Liver (tissue), 3 donors: ENCODE results near the gene ZNF160.
"Not testable (repeated sequence)": the region's sequence is repeated elsewhere in the genome, so short reads cannot be mapped to it uniquely, and the experiment has no call there.

ENCODE experiments used
- ATF3 ChIP-seq: IDR thresholded peaks from 2 replicates; pipeline ENCODE4 v1.6.1; 2016; ENCODE audit warnings: antibody characterized with exemption
- CTCF ChIP-seq: fragments of 150-350 bp; IDR thresholded peaks from 2 replicates; pipeline ENCODE4 v1.5.1; 2017; ENCODE audit warnings: improper control_type of control experiment, low read depth, low read length; ENCODE audit not compliant: missing input control
- EGR1 ChIP-seq, 2 donors: IDR thresholded peaks; 2 replicates each; pipeline ENCODE4 v1.6.1; 2016 to 2018; ENCODE audit warnings: antibody characterized with exemption in 2 of 2, low read depth in 2 of 2
- FOXA1 ChIP-seq: IDR thresholded peaks from 2 replicates; pipeline ENCODE4 v1.6.1; 2016; ENCODE audit warnings: antibody characterized with exemption
- JUND ChIP-seq, 2 donors: IDR thresholded peaks; 2 replicates each; pipeline ENCODE4 v1.6.1; 2016; ENCODE audit warnings: antibody characterized with exemption in 2 of 2
- MAX ChIP-seq: IDR thresholded peaks from 2 replicates; pipeline ENCODE4 v1.6.1; 2016; ENCODE audit warnings: antibody characterized with exemption
- RAD21 ChIP-seq, 2 donors: IDR thresholded peaks; 2 replicates each; pipeline ENCODE4 v1.6.1; 2016; ENCODE audit warnings: antibody characterized with exemption in 2 of 2, mild to moderate bottlenecking in 2 of 2
- REST ChIP-seq: IDR thresholded peaks from 2 replicates; pipeline ENCODE4 v1.6.1; 2016; ENCODE audit warnings: antibody characterized with exemption, mild to moderate bottlenecking
- RXRA ChIP-seq, 2 donors: IDR thresholded peaks; 2 replicates each; pipeline ENCODE4 v1.6.1; 2017 to 2018; ENCODE audit warnings: antibody characterized with exemption in 2 of 2, mild to moderate bottlenecking in 1 of 2
- SP1 ChIP-seq: IDR thresholded peaks from 2 replicates; pipeline ENCODE4 v1.6.1; 2018; ENCODE audit warnings: antibody characterized with exemption, mild to moderate bottlenecking
- TAF1 ChIP-seq: conservative IDR thresholded peaks from 2 replicates; pipeline ENCODE4 v1.6.1; 2016; ENCODE audit warnings: antibody characterized with exemption, mild to moderate bottlenecking
- YY1 ChIP-seq: IDR thresholded peaks from 2 replicates; pipeline ENCODE4 v1.6.1; 2016; ENCODE audit warnings: antibody characterized with exemption, mild to moderate bottlenecking
- TF ChIP-seq, protein P1 (sequence below): IDR thresholded peaks from 2 replicates; pipeline ENCODE4 v1.6.1; 2016; ENCODE audit warnings: antibody characterized with exemption
- donor health status: healthy.
- donor health status: healthy.

DNA sequence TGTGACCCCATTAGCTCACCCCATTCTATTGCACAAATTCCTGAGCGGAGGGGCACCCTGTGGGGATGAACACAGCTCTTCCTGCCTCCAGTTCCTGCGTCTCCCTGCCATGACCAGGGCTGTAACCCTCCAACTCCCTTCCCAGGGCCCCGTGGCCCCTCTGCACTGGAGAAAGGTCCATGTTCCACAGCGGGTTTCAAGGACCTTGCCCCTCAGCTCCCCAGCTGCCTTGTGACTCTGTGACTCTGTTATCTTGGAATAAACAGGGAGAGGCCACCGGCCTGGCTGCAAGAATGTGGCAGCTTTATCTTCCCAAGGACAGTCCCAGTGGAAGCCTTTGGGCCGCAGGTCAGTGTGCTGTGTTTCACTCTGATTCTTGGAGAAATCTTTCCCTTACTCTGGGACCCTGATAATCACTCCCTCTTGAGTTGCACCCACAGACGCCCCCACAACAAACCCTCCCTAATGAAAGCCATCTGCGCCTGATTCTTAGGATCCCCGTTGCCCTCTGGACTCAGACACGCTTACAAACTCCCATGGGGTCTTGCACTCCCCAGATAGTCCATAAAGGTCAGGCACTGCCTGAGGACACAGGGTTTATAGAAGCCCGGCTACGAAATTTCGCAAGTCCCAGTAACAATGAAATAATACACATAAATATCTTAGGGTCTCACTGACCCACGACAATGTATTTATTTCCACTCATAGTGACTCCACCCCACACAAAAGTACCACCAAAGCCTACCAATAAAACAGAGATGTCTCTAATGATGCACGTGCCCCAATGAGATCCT lies 23.7 kb upstream of the ZNF160 start:
- not testable (repeated sequence) for TF ChIP-seq JUND (IDR thresholded peaks at IDR 0.05); RAD21 (IDR thresholded peaks at IDR 0.05); CTCF; EGR1 (IDR thresholded peaks at IDR 0.05; ENCODE audit: low read depth in 2 of 2); TAF1; RXRA (IDR thresholded peaks at IDR 0.05); YY1; REST; SP1; ATF3; MAX; FOXA1
- TF ChIP-seq, protein P1, sequence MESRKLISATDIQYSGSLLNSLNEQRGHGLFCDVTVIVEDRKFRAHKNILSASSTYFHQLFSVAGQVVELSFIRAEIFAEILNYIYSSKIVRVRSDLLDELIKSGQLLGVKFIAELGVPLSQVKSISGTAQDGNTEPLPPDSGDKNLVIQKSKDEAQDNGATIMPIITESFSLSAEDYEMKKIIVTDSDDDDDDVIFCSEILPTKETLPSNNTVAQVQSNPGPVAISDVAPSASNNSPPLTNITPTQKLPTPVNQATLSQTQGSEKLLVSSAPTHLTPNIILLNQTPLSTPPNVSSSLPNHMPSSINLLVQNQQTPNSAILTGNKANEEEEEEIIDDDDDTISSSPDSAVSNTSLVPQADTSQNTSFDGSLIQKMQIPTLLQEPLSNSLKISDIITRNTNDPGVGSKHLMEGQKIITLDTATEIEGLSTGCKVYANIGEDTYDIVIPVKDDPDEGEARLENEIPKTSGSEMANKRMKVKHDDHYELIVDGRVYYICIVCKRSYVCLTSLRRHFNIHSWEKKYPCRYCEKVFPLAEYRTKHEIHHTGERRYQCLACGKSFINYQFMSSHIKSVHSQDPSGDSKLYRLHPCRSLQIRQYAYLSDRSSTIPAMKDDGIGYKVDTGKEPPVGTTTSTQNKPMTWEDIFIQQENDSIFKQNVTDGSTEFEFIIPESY: not testable (repeated sequence)
